ENCODE measurements around the gene SCP2.
A peak's percentile ranks its signal among the peaks of the same experiment; 100 is the strongest.

Gene SCP2

GRCh38 chr1:53037159-53037558 lies 110.1 kb downstream of the SCP2 start:
- no peak for DNase-seq (ENCODE audit: low spot score)

DNA sequence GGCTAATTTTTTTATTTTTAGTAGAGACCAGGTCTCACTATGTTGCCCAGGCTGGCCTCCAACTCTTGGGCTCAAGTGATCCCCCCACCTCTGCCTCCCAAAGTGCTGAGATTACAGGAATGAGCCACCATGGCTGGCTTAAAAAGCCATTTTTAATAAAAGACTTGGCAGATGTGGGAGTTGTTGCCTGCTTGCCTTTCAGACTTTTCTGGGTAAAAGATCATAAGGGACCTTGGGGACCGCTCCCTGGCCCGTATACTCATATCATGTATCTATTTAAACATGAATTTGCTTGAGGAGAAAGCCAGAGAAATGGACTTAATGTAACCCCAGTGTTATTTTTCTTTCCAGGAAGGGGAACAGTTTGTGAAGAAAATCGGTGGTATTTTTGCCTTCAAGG lies 111.5 kb downstream of the SCP2 start:
- DNase-seq (ENCODE audit: low spot score): no peak

DNA sequence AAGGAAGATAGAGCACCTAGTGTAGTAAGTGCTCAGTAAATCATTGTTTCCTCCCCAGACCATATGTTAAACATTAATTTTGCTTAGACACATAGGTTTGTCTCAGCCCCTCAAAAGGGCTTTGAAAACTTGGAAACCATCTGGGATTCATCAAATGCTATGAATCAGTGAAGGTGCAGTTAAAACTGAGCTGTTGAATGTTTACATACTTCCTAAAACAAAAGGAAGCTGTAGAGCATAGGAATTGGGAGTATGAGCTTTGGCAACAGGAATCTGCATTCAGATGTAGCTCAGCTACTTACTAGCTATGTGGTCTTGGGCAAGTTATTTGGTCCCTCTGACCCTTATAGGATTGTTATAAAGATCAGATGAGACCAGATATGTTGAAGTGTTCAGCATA lies 116.2 kb downstream of the SCP2 start:
- DNase-seq (ENCODE audit: low spot score): no peak

- no peak for DNase-seq (ENCODE audit: low spot score)
These were observed 117.8 kb downstream of the SCP2 start for GRCh38 chr1:53044926-53045325.

- no peak for DNase-seq (ENCODE audit: low spot score)
These were observed 119.9 kb downstream of the SCP2 start for GRCh38 chr1:53046930-53047329.

- peak; percentile 55 for DNase-seq (ENCODE audit: low spot score)
These were observed 121.0 kb downstream of the SCP2 start for GRCh38 chr1:53047737-53048736.

DNA sequence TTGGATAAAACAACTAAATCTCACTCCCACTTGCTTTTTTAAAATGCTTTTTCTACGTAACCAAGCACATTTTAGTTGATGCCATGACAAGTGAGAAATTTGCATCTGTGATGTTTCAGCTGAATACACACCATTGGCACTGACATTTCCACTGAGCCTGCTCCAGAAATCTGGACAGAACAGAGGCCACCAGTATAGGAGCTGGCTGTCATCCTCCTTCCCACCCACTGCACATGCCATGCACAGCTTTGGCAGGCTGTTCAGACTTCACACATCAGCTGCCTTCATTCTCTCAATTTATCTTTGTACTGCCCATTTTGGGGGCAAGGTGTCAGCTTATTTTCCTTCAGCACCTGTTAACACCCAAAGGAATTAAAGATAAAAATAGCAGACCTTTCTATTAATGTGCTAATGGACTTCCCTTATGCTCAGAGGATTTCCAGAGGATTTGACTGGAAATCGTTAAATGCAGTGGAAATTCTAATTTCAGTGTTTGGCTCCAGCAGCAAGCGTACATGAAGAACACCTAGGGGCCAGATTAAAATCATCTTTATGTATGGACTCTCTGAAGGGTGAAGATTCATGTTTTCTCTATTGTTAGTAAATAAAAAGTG lies 122.0 kb downstream of the SCP2 start:
- DNase-seq (ENCODE audit: low spot score): no peak

DNA sequence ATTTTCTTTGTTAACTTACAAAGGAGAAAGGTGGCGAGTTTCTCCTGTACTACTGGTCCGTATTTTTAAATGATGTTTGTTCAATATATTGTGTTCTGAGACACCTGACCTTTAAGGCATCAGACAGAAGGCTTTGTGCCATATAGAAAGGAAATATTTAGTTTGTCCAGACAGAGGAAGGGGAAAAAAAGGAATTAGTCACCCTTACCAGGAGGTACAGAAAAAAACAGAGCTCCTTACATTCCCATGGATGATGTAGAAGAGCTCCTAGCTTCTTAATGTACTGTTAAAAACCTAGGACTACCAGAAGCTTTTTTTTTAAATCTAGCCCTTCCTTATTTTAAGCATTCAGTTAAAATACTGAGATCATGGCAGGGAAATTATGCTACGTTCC lies 122.5 kb downstream of the SCP2 start:
- DNase-seq (ENCODE audit: low spot score): no peak

GRCh38 chr1:53050310-53050709 lies 123.2 kb downstream of the SCP2 start:
- no peak for DNase-seq (ENCODE audit: low spot score)

- DNase-seq (ENCODE audit: low spot score): no peak
These were observed 124.6 kb downstream of the SCP2 start for GRCh38 chr1:53051676-53052075.

DNA sequence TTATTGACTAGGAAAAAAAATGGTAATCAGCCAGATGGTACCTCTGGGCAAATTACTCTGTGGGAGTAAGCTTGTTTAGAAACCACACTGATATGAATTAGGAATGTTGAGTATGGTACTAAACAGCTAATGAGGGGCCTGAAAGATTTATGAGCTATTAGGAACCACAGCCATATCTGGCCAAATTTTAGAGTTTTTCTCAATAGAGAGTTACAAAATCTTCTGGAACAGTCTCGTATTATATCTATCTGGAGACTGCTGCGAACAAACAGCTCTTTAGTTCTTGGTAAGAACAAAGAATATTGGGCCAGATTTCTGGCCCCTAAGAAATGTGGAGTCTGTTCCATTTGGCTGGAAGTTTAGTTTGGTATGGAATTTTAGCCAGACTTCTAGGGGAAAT lies 130.1 kb downstream of the SCP2 start:
- DNase-seq (ENCODE audit: low spot score): no peak

DNA sequence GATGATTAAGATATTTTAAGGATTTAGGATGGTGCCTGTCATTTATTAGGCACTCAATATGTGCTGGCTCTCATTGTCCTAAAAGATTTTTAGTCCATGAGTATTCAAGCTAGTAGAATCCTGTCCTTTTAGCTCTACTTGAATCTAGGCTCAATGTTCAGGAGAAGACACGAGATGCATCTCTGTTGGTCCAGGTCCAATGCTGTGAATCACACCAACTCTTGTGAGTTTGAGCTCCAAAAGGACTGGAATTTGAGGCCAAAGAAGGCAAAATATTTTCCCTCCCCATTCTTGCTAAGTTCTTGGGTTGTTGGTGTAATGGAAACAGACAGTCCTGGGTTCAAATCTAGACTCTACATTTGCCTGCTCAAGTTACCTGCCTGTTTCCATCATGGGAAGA lies 133.5 kb downstream of the SCP2 start:
- no peak for DNase-seq (ENCODE audit: low spot score)

- DNase-seq (ENCODE audit: low spot score): no peak
These were observed 134.2 kb downstream of the SCP2 start for GRCh38 chr1:53061123-53061858.

- DNase-seq (ENCODE audit: low spot score): no peak
These were observed 135.0 kb downstream of the SCP2 start, which contains the start of gene PODN for GRCh38 chr1:53061859-53062707. Gene PODN, plus strand, starts transcription at chr1:53062213. Its CDS starts 7,643 bp downstream, at chr1:53069856.

DNA sequence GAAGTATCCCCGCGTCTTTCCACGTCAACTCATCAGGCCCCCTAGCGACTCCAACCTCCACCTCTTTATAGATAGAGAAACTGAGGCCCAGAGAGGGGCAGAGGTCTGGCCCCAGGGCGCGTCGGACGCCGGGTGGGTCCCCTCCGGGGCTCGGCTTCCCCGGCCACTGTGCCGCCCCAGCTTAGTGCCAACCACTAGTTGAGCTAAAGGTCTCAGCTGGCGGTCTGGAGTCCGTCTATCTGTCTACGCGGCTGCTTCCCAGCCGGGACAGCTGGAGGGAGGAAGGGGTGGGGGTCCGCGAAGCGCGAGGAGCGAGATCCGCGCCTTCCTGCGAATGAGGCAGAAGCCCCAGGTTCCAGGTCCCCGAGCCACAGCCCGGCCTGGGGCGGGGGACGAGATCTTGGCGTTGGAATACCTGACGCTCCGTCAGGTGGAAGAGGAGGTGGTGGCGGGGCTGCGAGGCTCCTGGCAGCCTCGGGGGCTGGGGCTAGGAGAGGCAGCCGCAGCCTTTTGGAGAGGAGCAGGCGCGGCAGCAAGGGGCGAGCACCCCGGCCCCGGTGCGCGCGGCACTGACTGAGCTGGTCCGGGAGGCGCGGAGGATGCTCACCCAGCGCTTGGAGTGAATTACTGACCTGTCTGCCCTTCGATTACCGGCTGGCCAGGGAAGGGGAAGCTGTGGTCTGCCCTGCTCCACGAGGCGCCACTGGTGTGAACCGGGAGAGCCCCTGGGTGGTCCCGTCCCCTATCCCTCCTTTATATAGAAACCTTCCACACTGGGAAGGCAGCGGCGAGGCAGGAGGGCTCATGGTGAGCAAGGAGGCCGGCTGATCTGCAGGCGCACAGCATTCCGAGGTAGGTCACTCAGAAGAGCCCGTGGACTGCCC lies 135.9 kb downstream of the SCP2 start:
- DNase-seq (ENCODE audit: low spot score): no peak

- no peak for DNase-seq (ENCODE audit: low spot score)
These were observed 136.9 kb downstream of the SCP2 start for GRCh38 chr1:53063744-53064515.

- no peak for DNase-seq (ENCODE audit: low spot score)
These were observed 138.3 kb downstream of the SCP2 start for GRCh38 chr1:53065391-53065790.

DNA sequence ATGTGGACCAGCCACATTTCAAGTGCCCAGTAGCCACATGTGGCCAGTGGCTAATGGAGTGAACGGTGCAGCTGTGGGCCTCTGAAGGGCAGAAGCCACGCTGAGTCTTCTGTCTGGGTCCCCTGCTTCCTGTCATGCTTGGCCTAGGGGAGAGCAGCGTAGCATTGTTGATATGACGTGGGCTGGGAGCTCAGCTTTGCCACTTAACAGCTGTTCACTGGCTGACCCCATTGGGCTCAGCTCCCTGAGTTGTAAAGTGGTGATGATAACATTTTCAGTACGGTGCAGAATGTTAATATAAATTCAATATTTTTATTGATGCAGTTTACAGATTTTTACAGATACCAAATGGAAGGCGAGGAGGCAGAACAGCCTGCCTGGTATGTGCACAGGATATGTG lies 139.4 kb downstream of the SCP2 start:
- DNase-seq (ENCODE audit: low spot score): no peak

DNA sequence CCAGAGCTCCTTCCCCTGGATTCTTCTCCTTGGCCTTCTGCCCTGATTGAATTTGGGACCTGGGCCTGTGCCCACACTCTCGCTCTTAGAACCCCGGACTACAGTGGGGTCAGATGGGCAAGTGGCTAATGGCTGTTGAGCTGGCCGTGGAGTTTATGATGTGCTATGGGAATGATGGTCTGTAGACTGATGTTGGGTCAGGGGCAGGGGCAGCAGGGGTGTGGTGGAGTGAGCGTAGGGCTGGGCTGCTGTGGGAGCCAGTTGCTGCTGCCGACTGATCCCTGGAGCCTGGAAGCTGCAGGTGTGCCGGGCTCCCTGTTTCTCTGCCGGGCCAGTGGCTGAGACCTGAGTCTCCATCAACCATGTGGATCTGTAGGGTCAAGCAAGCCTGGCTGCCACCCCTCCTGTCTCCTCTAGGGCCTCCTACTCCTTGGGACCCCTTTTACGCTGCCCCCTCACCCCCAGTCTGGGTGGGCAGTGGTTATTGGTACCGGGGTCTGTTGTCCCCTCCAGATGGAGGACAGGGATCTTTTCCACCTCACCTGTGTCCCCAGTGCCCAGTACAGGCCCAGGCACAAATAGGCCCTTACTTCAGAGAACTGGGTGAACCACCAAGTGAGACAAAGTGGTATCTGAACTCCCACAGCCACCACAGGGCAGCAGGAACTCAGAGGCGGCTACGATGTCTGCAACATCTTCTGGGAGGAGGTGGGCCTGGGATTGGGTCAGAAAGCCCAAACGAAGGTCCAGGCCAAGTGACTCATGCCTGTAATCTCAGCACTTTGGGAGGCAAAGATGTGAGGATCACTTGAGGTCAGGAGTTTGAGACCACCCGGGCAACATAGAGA lies 140.0 kb downstream of the SCP2 start:
- no peak for DNase-seq (ENCODE audit: low spot score)

Measured in RKO (cell line).